H1 (cell line): Measurements from ENCODE around the gene BASP1. TPM values are rescaled to one million over a fixed set of nuclear protein-coding genes. Genes with fewer than 3 reads are reported as not detected.

Source experiments
- CTCF ChIA-PET: fragments of 300-600 bp; sonication (Branson Sonifier 250); formaldehyde crosslinking; loops from one replicate; lab custom pipeline; 2021; ENCODE audit not compliant: partially characterized antibody; lab: Charles Lee
- POLR2A ChIA-PET: fragments of 300-600 bp; sonication (Branson Sonifier 250); formaldehyde crosslinking; loops from one replicate; lab custom pipeline; 2021; ENCODE audit warnings: inconsistent platforms; ENCODE audit not compliant: partially characterized antibody; lab: Charles Lee
- DNase-seq, 2 experiments: peaks; one replicate each; pipeline versions ENCODE4 v3.0.0 to v3.0.0-alpha.2; 2010 to 2022; ENCODE audit warnings: low spot score in 2 of 2, low read depth in 1 of 2, mixed read lengths in 1 of 2
- FAIRE-seq: peaks from 2 replicates; lab custom pipeline; 2011; peaks lifted over from hg19 to GRCh38; lab: Jason Lieb, UNC
- H2AFZ ChIP-seq: 2 replicates; pipeline ENCODE4 v1.8.1; 2012; ENCODE audit warnings: low read length, inconsistent platforms
- H2AK5ac ChIP-seq: 2 replicates; pipeline ENCODE4 v1.6.1; 2013; ENCODE audit warnings: low read depth, low read length
- H2BK120ac ChIP-seq: replicated peaks from 2 replicates; pipeline ENCODE3; 2013; ENCODE audit warnings: low read depth, low read length, inconsistent platforms
- H2BK12ac ChIP-seq: 2 replicates; pipeline ENCODE4 v1.6.1; 2013; ENCODE audit warnings: low read depth, low read length
- H2BK15ac ChIP-seq: 2 replicates; pipeline ENCODE4 v1.6.1; 2013; ENCODE audit warnings: low read length
- H2BK20ac ChIP-seq: 2 replicates; pipeline ENCODE4 v1.6.1; 2013; ENCODE audit warnings: low read length
- H2BK5ac ChIP-seq: 2 replicates; pipeline ENCODE4 v1.6.1; 2013; ENCODE audit warnings: low read depth, low read length
- H3K14ac ChIP-seq: 2 replicates; pipeline ENCODE4 v1.6.1; 2013; ENCODE audit warnings: inconsistent platforms; ENCODE audit not compliant: insufficient read length
- H3K18ac ChIP-seq: 2 replicates; pipeline ENCODE4 v1.6.1; 2013; ENCODE audit warnings: low read length; ENCODE audit errors: extremely low read depth
- H3K23ac ChIP-seq: 2 replicates; pipeline ENCODE4 v1.6.1; 2013; ENCODE audit warnings: inconsistent platforms; ENCODE audit not compliant: insufficient read length
- H3K23me2 ChIP-seq: 2 replicates; pipeline ENCODE4 v1.6.1; 2013; ENCODE audit warnings: low read depth, low read length
- H3K27ac ChIP-seq: 2 replicates; pipeline ENCODE4 v1.6.1; 2011; ENCODE audit warnings: low read depth, low read length, inconsistent platforms
- H3K27me3 ChIP-seq, 4 experiments: replicated peaks in 1 of 4; 1 replicate in 1 of 4; 2 replicates in 3 of 4; pipeline versions ENCODE4 v1.6.1 to v1.8.1; 2011 to 2013; ENCODE audit warnings: low read length in 3 of 4, mild to moderate bottlenecking in 3 of 4, inconsistent platforms in 2 of 4, mixed read lengths in 2 of 4, moderate library complexity in 1 of 4; ENCODE audit not compliant: control insufficient read depth in 3 of 4, insufficient read depth in 3 of 4; ENCODE audit errors: extremely low read depth in 1 of 4
- H3K36me3 ChIP-seq, 4 experiments: 2 replicates each; pipeline versions ENCODE4 v1.6.1 to v1.8.1; 2011 to 2013; ENCODE audit warnings: mild to moderate bottlenecking in 4 of 4, low read length in 3 of 4, moderate library complexity in 2 of 4, control low read depth in 1 of 4, inconsistent platforms in 1 of 4; ENCODE audit not compliant: insufficient read depth in 4 of 4, control insufficient read depth in 2 of 4
- H3K4ac ChIP-seq: replicated peaks from 2 replicates; pipeline ENCODE3; 2013; ENCODE audit warnings: low read length, low read depth, mixed read lengths, inconsistent platforms; ENCODE audit not compliant: insufficient read length
- H3K4me1 ChIP-seq, 4 experiments: replicated peaks in 1 of 4; 1 replicate in 1 of 4; 2 replicates in 3 of 4; pipeline versions ENCODE4 v1.6.1 to v1.8.1; 2011 to 2013; ENCODE audit warnings: low read length in 3 of 4, inconsistent platforms in 2 of 4, mixed read lengths in 1 of 4; ENCODE audit not compliant: insufficient read depth in 4 of 4, control insufficient read depth in 3 of 4
- H3K4me2 ChIP-seq, 2 experiments: 2 replicates each; pipeline versions ENCODE4 v1.6.1 to v1.8.1; 2011 to 2013; ENCODE audit warnings: low read depth in 2 of 2, low read length in 2 of 2, control low read depth in 1 of 2, inconsistent platforms in 1 of 2, mild to moderate bottlenecking in 1 of 2; ENCODE audit not compliant: insufficient read depth in 1 of 2
- H3K4me3 ChIP-seq, 4 experiments: fragments of 200-600, 300-600 bp in 1 of 4; sonication (generic), shearing (Covaris generic), sonication (Bioruptor Twin) in 1 of 4; 2 replicates each; pipeline versions ENCODE4 v1.5.1 to v1.8.1; 2011 to 2016; ENCODE audit warnings: low read length in 4 of 4, low read depth in 3 of 4, control low read depth in 2 of 4, inconsistent platforms in 2 of 4, mild to moderate bottlenecking in 2 of 4, mixed read lengths in 1 of 4, moderate library complexity in 1 of 4; ENCODE audit not compliant: insufficient read depth in 2 of 4; ENCODE audit errors: extremely low read depth in 1 of 4
- H3K56ac ChIP-seq: replicated peaks from 2 replicates; pipeline ENCODE3; 2013; ENCODE audit warnings: low read depth, mild to moderate bottlenecking, mixed read lengths, low read length, inconsistent platforms; ENCODE audit not compliant: insufficient read length
- H3K79me1 ChIP-seq: 2 replicates; pipeline ENCODE4 v1.6.1; 2013; ENCODE audit warnings: low read depth, low read length, control low read depth
- H3K79me2 ChIP-seq, 2 experiments: 2 replicates each; pipeline versions ENCODE4 v1.6.1 to v1.8.1; 2012 to 2013; ENCODE audit warnings: low read length in 2 of 2, mild to moderate bottlenecking in 2 of 2, inconsistent platforms in 1 of 2; ENCODE audit not compliant: insufficient read depth in 2 of 2, control insufficient read depth in 1 of 2
- H3K9ac ChIP-seq, 4 experiments: replicated peaks in 1 of 4; 1 replicate in 1 of 4; 2 replicates in 3 of 4; pipeline versions ENCODE4 v1.6.1 to v1.8.1; 2011 to 2013; ENCODE audit warnings: low read depth in 3 of 4, low read length in 3 of 4, control low read depth in 2 of 4, mild to moderate bottlenecking in 2 of 4, moderate library complexity in 2 of 4, inconsistent platforms in 1 of 4; ENCODE audit errors: extremely low read depth in 1 of 4
- H3K9me3 ChIP-seq, 2 experiments: 2 replicates each; pipeline versions ENCODE4 v1.6.1 to v1.8.1; 2012 to 2013; ENCODE audit warnings: mild to moderate bottlenecking in 2 of 2, moderate library complexity in 2 of 2, control low read depth in 1 of 2, inconsistent platforms in 1 of 2, low read depth in 1 of 2, low read length in 1 of 2, mixed read lengths in 1 of 2; ENCODE audit not compliant: insufficient read depth in 2 of 2
- H4K20me1 ChIP-seq, 2 experiments: replicated peaks in 1 of 2; 2 replicates each; pipeline versions ENCODE3 to v1.8.1; 2011 to 2013; ENCODE audit warnings: inconsistent platforms in 2 of 2, low read length in 2 of 2, mild to moderate bottlenecking in 1 of 2; ENCODE audit not compliant: insufficient read depth in 2 of 2, control insufficient read depth in 1 of 2
- H4K5ac ChIP-seq: 2 replicates; pipeline ENCODE4 v1.6.1; 2013; ENCODE audit warnings: low read length, low read depth, mixed read lengths, inconsistent platforms; ENCODE audit not compliant: insufficient read length
- H4K8ac ChIP-seq: 2 replicates; pipeline ENCODE4 v1.8.0; 2013; ENCODE audit warnings: mild to moderate bottlenecking, moderate library complexity, low read length, inconsistent platforms; ENCODE audit not compliant: insufficient read depth; ENCODE audit errors: extremely low read depth
- H4K91ac ChIP-seq: replicated peaks from 2 replicates; pipeline ENCODE3; 2013; ENCODE audit warnings: low read length, mixed read lengths, inconsistent platforms; ENCODE audit not compliant: insufficient read length
- BCL11A ChIP-seq, 2 experiments: IDR thresholded peaks; one replicate each; pipeline ENCODE4 v1.6.1; 2011; ENCODE audit warnings: low read depth in 2 of 2, low read length in 2 of 2, mild to moderate bottlenecking in 2 of 2
- CBX5 ChIP-seq: fragments of 300-800, 300-1000 bp; sonication (generic); IDR thresholded peaks from 2 replicates; pipeline ENCODE4 v1.7.1; 2016; ENCODE audit warnings: antibody characterized with exemption, low read length, low read depth
- CTBP2 ChIP-seq: IDR thresholded peaks from 2 replicates; pipeline ENCODE4 v1.7.0; 2011; ENCODE audit warnings: borderline replicate concordance, mild to moderate bottlenecking, moderate library complexity, mixed read lengths, low read length; ENCODE audit not compliant: insufficient read depth, insufficient read length
- EGR1 ChIP-seq: IDR thresholded peaks from 2 replicates; pipeline ENCODE4 v1.6.1; 2011; ENCODE audit warnings: low read depth, low read length, borderline replicate concordance
- EP300 ChIP-seq, 2 experiments: IDR thresholded peaks; 1 replicate in 1 of 2; 2 replicates in 1 of 2; pipeline ENCODE4 v1.6.1; 2011 to 2012; ENCODE audit warnings: low read depth in 2 of 2, low read length in 2 of 2, mild to moderate bottlenecking in 2 of 2, borderline replicate concordance in 1 of 2, inconsistent platforms in 1 of 2, moderate library complexity in 1 of 2
- KDM1A ChIP-seq: fragments of 200-600, 300-600 bp; sonication (generic); IDR thresholded peaks from 2 replicates; pipeline ENCODE4 v1.7.1; 2016; ENCODE audit warnings: mild to moderate bottlenecking, low read length, borderline replicate concordance
- PHF8 ChIP-seq: fragments of 200-600 bp; sonication (generic); conservative IDR thresholded peaks from 2 replicates; pipeline ENCODE4 v1.7.1; 2012; ENCODE audit warnings: low read depth, mild to moderate bottlenecking, inconsistent platforms, low read length, moderate library complexity
- RBBP5 ChIP-seq: IDR thresholded peaks from 2 replicates; pipeline ENCODE4 v1.7.1; 2012; ENCODE audit warnings: low read depth, mild to moderate bottlenecking, inconsistent platforms, low read length, moderate library complexity, borderline replicate concordance
- RXRA ChIP-seq: IDR thresholded peaks from 2 replicates; pipeline ENCODE4 v1.6.1; 2011; ENCODE audit warnings: low read depth, mild to moderate bottlenecking, low read length, moderate library complexity; ENCODE audit not compliant: insufficient read depth
- SRF ChIP-seq: IDR thresholded peaks from 2 replicates; pipeline ENCODE4 v1.6.1; 2011; ENCODE audit warnings: mild to moderate bottlenecking, low read depth, low read length, moderate library complexity
- TAF7 ChIP-seq: optimal IDR thresholded peaks from 2 replicates; pipeline ENCODE3; 2011; ENCODE audit warnings: low read depth, mild to moderate bottlenecking, inconsistent platforms, low read length, moderate library complexity, borderline replicate concordance
- YY1 ChIP-seq: IDR thresholded peaks from 2 replicates; pipeline ENCODE4 v1.6.1; 2011; ENCODE audit warnings: low read depth, mild to moderate bottlenecking, low read length
- WGBS, 2 experiments: shearing (Covaris generic) in 1 of 2; methylation state at CpG; one replicate each; pipeline versions ENCODE4 v1.1.6 to v1.1.7; 2013 to 2015; ENCODE audit warnings: low lambda C conversion rate in 2 of 2, mixed read lengths in 2 of 2, inconsistent platforms in 1 of 2, low coverage in 1 of 2, missing lambda C conversion rate in 1 of 2; ENCODE audit not compliant: insufficient replicate concordance in 2 of 2, insufficient coverage in 1 of 2, insufficient read length in 1 of 2; ENCODE audit errors: extremely low coverage in 1 of 2, missing lambda C conversion rate in 1 of 2; 5-methylcytosine and 5-hydroxymethylcytosine counted together
- polyA plus RNA-seq, 7 experiments: library from polyadenylated mRNA; depleted of rRNA in 3 of 7; stranded (reverse) in 5 of 7; unstranded in 2 of 7; fragments of >200 nt in 5 of 7; fragments of 200-250 nt in 2 of 7; gene quantifications; 1 replicate in 5 of 7; 2 replicates in 1 of 7; 4 replicates in 1 of 7; pipeline versions ENCODE4 v1.2.1 to v1.2.3, GENCODE V29; 2011 to 2013; ENCODE audit warnings: missing spikeins in 2 of 7, mixed read lengths in 2 of 7
- total RNA-seq: library from RNA; stranded (reverse); fragmentation: NEBNext Ultra II Directional; extraction: Animal tissue kit (Norgen Biotek cat#: 25700); gene quantifications from 2 replicates; pipeline ENCODE4 v1.2.1, GENCODE V29; 2021

The BASP1 gene
- total and polyA plus RNA-seq, 2 of the 8 experiments (the other 6 are each of a cell fraction or from before 2014, with no cell fraction given): 95.2 to 104 TPM

DNA sequence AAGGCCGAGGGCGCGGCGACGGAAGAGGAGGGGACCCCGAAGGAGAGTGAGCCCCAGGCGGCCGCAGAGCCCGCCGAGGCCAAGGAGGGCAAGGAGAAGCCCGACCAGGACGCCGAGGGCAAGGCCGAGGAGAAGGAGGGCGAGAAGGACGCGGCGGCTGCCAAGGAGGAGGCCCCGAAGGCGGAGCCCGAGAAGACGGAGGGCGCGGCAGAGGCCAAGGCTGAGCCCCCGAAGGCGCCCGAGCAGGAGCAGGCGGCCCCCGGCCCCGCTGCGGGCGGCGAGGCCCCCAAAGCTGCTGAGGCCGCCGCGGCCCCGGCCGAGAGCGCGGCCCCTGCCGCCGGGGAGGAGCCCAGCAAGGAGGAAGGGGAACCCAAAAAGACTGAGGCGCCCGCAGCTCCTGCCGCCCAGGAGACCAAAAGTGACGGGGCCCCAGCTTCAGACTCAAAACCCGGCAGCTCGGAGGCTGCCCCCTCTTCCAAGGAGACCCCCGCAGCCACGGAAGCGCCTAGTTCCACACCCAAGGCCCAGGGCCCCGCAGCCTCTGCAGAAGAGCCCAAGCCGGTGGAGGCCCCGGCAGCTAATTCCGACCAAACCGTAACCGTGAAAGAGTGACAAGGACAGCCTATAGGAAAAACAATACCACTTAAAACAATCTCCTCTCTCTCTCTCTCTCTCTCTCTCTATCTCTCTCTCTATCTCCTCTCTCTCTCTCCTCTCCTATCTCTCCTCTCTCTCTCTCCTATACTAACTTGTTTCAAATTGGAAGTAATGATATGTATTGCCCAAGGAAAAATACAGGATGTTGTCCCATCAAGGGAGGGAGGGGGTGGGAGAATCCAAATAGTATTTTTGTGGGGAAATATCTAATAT is 58.1 kb downstream of the BASP1 start:
- no peak overlapping the region for H3K9ac ChIP-seq
- H2BK20ac ChIP-seq: no peak overlapping the region
- no peak overlapping the region for H2AK5ac ChIP-seq
- H3K18ac ChIP-seq: no peak overlapping the region
- FAIRE-seq: no peak
- peaks cover 0 to 2% of the 10 kb centered on the region in 2 experiments for H4K20me1 ChIP-seq
- no peak overlapping the region for H2BK15ac ChIP-seq
- no peak overlapping the region for H4K5ac ChIP-seq
- no peak overlapping the region for H3K4ac ChIP-seq
- ChIA-PET POLR2A (no interaction called here), CTCF (no interaction called here)
- H3K23me2 ChIP-seq: no peaks in the 10 kb centered on the region
- no peak overlapping the region for H2BK5ac ChIP-seq
- H3K23ac ChIP-seq: no peak overlapping the region
- H2AFZ ChIP-seq: no peak overlapping the region
- H3K14ac ChIP-seq: no peak overlapping the region
- no peak overlapping the region for H2BK120ac ChIP-seq
- peaks cover 0 to 37% of the 10 kb centered on the region in 2 experiments; a peak in 2 of 4 replicates for H3K79me2 ChIP-seq
- no peak overlapping the region for H3K27ac ChIP-seq
- H3K9me3 ChIP-seq: no peaks in the 10 kb centered on the region
- no peaks in the 10 kb centered on the region for H3K27me3 ChIP-seq
- H3K56ac ChIP-seq: no peak overlapping the region
- H3K4me1 ChIP-seq: peaks cover 0 to 3% (median 0%) of the 10 kb centered on the region in 4 experiments; a peak in 2 of 7 replicates
- H4K91ac ChIP-seq: no peak overlapping the region
- no peak for DNase-seq
- no peak overlapping the region for H3K4me3 ChIP-seq
- WGBS, 2 experiments: 96% methylated on average over 50 of the region's 57 CpGs; no CpG with 5 or more reads in 1 of the 2 experiments
- H3K36me3 ChIP-seq: peaks cover 0 to 18% (median 8%) of the 10 kb centered on the region in 4 experiments; a peak in 2 of 8 replicates
- no peak overlapping the region for H3K4me2 ChIP-seq
- no peak overlapping the region for H2BK12ac ChIP-seq
- H3K79me1 ChIP-seq: no peaks in the 10 kb centered on the region; the same call in 1 of the 2 replicates
- H4K8ac ChIP-seq: no peak overlapping the region
- no peak for TF ChIP-seq RXRA
- TF ChIP-seq CBX5: no peak
- TF ChIP-seq PHF8: no peak
- no peak for TF ChIP-seq EGR1
- TF ChIP-seq RBBP5: no peak
- TF ChIP-seq KDM1A: no peak
- no peak for TF ChIP-seq CTBP2
- TF ChIP-seq TAF7: no peak
- TF ChIP-seq SRF: no peak
- no peak for TF ChIP-seq BCL11A (IDR thresholded peaks at IDR 0.05; ENCODE audit: low read depth in 2 of 2, low read length in 2 of 2)
- TF ChIP-seq EP300 (IDR thresholded peaks at IDR 0.05; ENCODE audit: borderline replicate concordance in 1 of 2, low read depth in 2 of 2, low read length in 2 of 2): no peak
- TF ChIP-seq YY1: no peak
